ENCODE measurements around the gene C1orf94.

C1orf94 gene

GRCh38 chr1:34262023-34262853 lies 85.5 kb downstream of the C1orf94 start:
- no peak for DNase-seq (ENCODE audit: low read depth in 2 of 2)

- no peak for DNase-seq (ENCODE audit: low read depth in 2 of 2)
Measured at GRCh38 chr1:34262921-34263320, 86.2 kb downstream of the C1orf94 start.

- DNase-seq (ENCODE audit: low read depth in 2 of 2), result no peak
Measured at GRCh38 chr1:34263406-34263805, 86.7 kb downstream of the C1orf94 start.

- DNase-seq (ENCODE audit: low read depth in 2 of 2), result no peak
Measured at GRCh38 chr1:34265396-34265795, 88.7 kb downstream of the C1orf94 start.

- no peak for DNase-seq (ENCODE audit: low read depth in 2 of 2)
Measured at GRCh38 chr1:34266127-34266951, 89.6 kb downstream of the C1orf94 start.

- no peak for DNase-seq (ENCODE audit: low read depth in 2 of 2)
Measured at GRCh38 chr1:34267326-34267725, 90.6 kb downstream of the C1orf94 start.

- no peak for DNase-seq (ENCODE audit: low read depth in 2 of 2)
Measured at GRCh38 chr1:34268311-34268954, 91.7 kb downstream of the C1orf94 start.
